AG20443 (cell line): Measurements from ENCODE around the gene PPP2CA.
A peak's percentile ranks its signal among the peaks of the same experiment; 100 is the strongest.
"Not testable (repeated sequence)": the region's sequence is repeated elsewhere in the genome, so short reads cannot be mapped to it uniquely, and the experiment has no call there.

Experiments
- DNase-seq: peaks from one replicate; pipeline ENCODE4 v3.0.0; 2012; ENCODE audit warnings: low spot score, mixed read lengths

Gene PPP2CA

DNA sequence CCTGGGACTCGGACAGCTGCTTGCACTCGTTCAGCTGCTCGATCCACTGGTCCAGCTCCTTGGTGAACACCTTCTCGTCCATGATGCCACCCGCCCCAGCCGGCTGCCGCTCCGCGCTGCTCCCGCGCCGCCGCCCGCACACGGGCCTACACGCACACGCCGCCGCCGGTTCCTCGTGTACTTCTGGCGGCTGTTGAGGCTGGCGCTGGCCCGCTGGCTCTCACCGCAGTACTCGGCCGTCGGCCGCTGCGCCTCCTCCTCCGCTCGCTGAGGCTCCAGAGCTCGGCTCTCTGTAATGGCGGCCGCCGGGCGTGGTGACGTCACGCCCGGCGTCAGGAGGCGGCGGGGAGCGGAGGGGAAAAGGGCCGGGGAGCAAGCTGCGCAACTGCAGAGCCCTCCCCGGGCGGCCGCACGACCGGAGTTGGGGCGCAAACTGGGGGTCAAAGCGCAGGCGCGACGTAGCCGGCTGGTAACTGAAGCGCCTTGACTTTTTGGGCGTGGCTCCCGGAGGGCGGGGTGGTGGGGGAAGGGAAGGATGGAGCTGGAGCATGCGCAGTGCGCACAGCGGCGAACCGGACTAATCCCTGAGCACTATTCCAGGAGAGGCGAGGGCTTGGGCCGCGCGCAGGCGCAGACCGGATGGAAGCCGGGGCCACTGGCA is at the start of gene PPP2CA:
TSS of gene PPP2CA (minus strand) at position 294 of the 661 bp plus-strand sequence. CDS start at position 82, 212 bp downstream.
- peak; percentile 99 for DNase-seq

DNA sequence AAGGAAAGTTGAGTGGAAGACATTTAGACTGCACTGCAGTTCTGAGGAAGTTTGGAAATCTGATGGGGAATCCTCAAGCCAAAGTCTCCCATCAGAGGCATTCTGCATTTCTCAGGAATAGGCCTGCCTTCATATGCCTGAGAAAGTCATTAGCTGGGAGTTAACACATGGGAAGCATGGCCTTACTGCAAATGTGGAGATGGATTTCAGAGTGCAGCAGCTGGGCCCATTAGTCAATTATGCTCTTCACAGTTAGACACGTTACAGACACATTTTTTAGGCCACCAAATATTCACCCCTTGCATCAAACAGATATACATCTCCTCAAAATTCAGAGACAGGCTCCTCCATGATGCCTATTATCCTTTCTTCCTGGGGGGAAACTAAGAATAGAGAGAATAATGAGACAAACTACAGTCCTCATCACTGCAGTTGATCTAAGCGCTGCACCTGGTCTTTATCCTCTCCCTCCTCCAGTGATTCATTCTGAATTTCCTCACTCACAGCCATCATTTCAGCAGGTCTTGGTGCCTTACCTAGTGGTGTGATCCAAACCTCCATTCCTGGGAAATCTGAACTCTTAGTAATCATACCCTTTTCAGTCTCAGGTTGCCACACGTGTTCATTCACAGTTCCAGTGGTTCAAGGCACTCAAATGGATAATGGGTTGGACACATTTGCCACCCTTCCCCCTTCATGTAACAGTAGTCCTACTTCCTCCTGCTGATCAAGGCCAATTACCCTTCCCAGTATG is 47.9 kb upstream of the PPP2CA start:
- no peak for DNase-seq

DNA sequence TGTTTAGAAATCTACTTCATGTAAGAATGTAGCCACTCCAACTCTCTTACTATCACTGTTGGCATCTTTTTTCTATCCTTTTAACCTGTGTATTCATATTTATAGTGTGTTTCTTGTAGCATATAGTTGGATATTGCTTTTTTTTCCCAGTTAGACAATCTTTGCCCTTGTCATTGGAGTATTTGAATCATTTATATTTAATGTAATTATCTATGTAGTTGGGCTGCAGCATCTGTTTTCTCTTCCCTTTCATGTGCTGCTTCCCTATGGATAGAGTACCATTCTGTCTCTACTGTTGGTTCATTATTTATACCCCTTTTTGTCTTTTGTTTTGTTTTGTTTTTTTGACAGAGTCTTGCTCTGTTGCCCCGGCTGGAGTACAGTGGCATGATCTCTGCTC is 45.2 kb upstream of the PPP2CA start:
- no peak for DNase-seq

DNA sequence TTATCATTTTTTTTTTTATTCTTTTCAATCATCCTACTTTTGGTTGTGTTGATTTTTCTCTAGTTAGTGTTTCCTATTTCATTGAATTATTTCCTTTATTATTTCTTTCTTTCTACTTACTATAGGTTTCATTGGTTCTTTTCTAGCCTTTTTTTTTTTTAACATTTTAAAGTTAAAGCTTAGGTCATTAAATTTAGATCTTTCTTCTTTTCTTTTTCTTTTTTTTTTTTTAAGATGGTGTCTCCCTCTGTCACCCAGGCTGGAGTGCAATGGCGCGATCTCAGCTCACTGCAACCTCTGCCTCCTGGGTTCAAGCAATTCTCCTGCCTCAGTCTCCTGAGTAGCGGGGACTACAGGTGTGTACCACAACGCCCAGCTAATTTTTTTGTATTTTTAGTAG is 43.0 kb upstream of the PPP2CA start:
- DNase-seq = no peak

DNA sequence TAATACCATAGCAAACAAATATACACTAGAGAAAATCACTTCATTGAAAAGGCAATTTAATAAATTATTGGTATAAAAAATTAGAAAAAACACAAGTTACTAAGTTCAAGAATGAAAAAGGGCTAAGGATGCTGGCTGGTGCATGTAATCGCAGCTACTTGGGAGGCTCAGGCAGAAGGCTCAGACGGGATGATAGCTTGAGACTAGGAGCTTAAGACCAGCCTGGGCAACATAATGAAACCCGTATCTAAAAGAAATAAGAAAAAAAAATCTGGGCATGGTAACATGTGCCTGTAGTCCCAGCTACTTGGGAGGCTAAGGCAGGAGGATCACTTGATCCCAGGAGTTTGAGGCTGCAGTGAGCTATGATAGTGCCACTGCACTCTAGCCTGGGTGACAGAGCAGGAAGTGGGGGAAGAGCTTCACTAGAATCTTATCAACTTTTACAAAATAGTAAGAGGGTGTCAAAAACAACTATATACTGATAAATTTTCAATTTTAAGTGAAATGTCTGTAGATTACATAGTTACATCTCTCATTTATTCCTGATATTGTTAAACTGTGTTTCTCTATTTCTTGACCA is 42.2 kb upstream of the PPP2CA start:
- no peak for DNase-seq

DNA sequence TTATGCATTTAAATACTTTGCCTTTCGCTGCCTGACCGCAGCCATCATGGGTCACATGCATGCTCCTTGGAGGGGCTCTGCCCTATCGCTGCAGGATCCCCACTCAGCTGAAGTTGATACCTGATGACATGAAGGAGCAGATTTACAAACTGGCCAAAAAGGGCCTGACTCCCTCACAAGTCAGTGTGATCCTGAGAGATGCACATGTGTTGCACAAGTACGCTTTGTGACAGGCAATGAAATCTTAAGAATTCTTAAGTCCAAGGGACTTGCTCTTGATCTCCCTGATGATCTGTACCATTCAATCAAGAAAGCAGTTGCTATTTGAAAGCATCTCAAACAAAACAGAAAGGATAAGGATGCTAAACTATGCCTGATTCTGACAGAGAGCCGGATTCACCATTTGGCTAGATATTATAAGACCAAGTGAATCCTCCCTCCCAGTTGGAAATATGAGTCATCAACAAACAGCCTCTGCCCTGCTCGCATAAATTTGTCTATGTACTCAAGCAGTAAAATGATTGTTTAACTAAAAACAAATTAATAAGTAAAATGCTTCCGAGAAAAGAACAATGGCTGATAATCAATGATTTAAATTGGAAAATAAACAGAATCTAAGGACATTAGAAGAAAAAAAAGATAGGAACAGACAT is 41.6 kb upstream of the PPP2CA start:
- peak; percentile 51 for DNase-seq

DNA sequence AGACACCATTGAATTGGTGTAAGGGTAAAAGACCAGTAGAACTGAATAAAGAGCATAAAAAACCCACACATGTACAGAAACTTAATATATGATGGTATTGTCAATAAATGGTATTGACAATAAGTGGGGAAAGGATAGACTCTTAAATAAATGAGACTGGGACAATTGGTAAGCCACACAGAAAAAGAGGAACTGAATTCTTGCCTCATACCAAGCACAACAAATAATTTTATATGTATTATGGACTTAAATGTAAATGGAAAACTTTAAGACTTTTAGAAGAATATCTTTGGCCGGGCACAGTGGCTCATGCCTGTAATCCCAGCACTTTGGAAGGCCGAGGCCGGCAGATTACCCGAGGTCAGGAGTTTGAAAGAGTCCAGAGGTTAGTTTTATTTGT is 37.9 kb upstream of the PPP2CA start:
- no peak for DNase-seq

DNA sequence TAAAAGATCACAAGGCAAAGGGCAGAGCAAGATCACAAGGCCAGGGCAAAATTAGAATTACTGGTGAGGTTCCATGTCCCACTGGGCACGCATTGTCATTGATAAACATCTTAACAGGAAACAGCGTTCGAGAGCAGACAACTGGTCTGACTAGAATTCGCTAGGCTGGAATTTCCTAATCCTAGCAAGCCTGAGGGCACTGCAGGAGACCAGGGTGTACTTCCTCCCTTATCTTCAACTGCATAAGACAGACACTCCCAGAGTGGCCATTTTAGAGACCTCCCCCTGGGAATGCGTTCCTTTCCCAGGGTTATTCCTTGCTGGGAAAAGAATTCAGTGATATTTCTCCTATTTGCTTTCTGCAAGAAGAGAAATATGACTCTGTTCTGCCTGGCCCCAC is 36.8 kb upstream of the PPP2CA start:
- DNase-seq = not testable (repeated sequence)

DNA sequence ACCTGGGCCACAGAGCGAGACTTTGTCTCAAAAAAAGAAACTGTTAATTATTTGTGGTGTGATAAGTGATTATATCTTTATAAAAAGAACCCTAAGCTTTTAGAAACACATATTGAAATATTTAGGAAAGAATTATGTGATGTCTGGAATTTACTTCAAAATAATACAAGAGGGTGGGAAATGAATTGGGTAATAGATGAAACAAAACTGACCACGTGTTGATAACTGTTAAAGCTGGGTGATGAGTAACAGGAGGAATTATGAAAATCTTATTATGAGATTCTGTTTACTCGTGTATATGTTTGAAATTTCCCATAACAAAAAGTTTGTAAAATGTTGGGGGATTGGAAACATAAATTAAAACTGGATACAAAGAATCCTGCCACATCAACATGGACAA is 33.0 kb upstream of the PPP2CA start:
- peak; percentile 21 for DNase-seq

DNA sequence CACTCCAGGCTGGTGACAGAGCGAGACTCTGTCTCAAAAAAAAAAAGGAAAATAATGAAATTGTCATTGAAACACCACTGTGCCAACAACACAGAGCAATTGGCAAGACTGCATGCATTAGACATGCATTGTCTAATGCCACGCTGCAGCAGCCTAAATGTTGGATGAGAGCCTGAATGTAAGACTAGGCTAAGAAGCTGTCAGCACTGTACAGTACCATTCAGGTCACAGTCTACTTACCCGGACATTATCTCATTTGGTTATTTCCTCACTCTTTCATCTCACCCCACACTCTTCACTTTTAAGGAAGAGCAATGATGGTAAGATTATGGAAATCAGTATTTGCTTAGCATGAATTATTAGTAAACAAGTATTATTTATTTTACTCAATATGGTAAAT is 31.3 kb upstream of the PPP2CA start:
- DNase-seq = no peak

DNA sequence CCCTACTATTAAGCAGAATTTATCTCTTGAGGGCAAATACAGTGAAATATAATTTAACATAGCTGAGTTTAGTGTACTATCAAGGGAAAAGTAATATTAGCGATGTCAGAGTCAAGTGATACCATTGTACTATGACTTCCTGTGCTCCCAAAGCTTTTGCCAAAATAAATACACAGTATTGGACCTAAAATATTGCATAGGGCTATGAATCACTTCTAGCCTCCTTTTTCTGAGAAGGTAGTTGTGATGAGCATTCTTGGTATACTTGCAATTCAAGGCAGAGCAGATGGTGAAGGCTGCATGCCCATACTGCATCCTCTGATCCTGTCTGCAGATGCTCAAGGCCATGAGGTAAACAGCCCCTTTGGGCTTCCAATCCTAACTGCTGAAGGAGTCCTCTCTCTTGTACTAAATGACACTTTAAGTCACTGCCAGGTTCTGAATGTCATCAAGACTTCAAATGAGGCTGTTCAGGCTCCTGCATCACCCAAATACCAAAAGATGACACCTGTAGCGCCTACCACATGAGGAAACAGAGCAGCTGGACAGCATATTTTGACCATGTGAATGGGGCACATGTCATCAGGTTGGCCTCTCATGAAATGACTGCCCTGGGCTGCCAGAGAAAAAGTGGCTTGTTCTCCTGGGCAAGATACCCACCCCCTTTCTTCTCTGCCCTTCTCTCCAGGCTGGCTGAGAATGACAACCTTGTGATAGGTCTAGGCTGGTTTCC is 29.7 kb upstream of the PPP2CA start:
- DNase-seq = peak; percentile 22

DNA sequence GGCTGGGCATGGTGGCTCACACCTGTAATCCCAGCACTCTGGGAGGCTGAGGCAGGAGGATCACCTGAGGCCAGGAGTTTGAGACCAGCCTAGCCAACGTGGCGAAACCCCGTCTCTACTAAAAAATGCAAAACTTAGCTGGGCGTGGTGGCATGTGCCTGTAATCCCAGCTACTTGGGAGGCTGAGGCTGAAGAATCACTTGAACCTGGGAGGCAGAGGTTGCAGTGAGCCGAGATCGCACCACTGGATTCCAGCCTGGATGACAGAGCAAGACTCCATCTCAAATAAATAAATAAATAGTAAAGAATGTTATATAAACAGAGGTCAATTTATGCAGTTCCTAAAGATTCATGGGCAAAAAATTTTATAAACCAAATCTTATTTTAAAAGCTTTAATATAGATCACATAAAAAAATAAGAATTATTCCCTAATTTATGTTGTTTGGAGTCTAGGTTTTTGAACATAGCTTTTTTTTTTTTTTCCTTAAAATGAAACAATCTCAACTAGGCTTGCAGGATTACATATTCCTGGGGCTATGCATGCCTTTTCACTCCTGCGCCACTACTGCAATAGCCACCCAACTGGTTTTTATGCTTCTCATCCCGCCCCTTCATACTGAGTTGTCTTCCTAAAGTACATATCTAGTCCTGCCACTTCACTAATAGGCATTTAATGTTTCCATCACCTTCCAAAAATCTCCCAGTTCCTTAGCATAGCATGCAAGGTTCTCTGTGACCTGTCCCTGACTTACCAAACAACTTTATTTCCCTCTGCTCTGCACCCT is 27.7 kb upstream of the PPP2CA start:
- DNase-seq = not testable (repeated sequence)

DNA sequence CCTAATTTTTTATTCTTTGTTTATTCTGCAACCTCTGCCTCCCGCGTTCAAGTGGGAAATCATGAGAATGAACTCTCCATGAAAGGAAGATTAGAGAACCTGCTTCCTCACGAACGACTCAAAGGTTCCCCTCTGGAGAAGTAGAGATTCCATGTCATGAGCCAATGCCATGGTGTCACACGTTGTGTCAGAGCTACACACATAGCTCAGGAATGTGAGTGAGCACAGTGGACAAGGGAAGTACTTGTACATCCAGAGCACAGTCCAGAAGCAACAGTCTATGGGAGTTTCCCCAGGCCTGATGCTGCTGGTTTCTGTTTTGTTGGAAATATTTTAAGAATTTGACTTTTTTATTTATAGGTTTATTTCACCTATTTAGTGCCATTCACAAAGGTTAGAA is 26.8 kb upstream of the PPP2CA start:
- peak; percentile 86 for DNase-seq

DNA sequence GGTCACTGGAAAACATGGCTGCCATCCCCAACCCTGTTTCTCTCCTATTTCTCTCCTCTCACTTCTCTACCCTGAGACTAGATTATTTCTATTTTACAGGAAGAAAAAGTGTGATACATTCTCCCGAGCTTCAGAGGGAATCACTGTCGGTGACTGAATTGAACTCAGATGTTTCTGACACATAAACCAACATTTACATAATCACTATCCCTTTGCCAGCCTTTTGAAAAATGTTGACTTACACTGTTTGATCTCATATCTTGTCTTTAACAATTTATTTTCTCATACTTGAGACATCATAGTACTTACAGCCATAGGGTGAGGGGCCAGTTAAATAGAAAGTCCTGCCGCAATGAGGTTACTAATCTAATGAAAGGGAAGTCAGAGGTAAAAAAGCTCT is 25.1 kb upstream of the PPP2CA start:
- DNase-seq = no peak

DNA sequence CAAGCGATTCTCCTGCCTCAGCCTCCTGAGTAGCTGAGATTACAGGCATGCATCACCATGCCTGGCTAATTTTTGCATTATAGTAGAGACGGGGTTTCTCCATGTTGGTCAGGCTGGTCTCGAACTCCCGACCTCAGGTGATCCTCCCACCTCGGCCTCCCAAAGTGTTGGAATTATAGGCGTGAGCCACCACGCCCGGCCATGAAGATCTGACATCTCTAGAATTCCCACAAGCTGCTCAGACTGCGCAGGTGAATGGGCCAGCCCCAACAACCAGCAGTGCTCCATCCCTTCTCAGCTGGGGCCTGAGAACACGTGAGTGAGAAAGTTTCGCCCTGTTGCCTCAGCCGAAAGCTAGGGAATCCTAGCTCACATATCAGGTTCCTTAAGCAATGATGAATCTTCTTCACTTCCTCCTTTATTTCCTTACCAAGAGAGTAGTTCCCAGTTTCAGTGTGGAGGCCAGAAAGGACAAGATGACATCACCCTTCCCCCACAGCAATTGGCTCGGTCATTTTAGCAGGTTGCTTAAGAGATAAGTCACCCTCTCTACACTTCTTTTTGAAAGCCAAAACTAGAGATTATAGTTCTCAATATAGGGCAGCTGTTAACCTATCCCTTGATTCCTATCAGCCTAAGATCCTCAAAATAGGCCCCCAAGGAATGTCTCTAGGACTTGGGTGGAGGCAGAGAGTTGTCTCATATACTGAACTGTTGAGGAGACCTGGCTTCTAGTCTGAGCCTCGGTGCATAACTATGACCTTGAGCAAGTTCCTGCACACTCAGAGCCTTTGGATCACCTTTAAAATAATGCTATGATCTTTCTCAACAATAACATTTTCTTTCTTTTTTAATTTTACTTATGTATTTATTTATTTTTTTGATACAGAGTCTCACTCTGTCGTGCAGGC is 23.9 kb upstream of the PPP2CA start:
- no peak for DNase-seq

DNA sequence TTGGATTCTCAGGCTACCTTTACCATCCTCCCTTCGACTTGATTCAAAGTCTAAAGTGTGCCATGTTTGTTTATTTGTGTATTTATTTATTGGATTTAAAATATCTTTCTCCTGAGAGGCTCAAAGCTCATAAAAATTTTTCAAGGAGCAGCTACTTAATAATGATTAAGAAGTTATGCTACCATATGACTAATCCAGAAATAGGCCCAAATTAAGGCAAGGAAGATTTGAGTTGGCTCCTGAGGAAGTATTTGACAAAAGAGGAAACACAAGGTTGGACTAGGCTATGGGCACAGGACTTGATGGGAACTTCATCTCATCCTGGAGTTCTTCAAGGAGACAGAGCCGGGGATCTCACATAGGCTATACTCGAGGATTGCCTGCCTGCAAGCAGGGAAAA is 22.4 kb upstream of the PPP2CA start:
- no peak for DNase-seq

DNA sequence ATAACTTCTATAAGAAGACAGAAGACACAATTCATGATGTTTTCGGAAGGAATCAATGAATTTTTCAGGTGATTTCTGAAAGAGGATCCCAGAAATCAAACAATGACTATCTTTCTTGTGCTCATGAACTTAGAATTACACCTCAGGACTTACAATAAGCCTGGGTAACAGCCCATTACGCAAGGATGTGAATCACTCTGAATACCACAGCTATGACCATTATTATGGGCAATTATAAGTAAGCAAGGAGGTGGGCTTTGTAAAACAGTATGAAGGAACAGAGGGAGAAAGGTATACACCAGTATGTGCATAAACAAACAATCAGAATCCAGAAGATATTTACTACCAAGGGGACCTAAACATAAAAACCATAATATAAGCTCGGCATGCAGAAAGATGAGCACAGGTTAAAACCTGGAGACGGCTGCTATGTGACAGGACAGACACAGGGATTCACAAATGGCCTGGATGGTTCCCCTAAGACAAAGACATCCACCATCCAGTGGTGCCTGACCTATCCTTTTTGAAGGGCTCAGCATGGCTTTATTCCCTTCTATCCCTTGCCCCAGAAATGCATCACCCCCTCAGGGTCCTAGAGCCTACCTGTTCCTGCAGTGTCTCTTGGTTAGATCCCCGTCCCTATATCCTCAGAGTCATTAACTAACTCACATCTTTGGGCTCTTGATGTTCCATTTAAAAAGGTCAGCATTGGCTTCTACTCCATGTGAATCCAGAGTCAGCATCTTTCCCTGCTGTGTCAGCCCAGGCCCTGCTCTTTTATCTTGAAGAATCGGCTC is 21.8 kb upstream of the PPP2CA start:
- DNase-seq = peak; percentile 72

DNA sequence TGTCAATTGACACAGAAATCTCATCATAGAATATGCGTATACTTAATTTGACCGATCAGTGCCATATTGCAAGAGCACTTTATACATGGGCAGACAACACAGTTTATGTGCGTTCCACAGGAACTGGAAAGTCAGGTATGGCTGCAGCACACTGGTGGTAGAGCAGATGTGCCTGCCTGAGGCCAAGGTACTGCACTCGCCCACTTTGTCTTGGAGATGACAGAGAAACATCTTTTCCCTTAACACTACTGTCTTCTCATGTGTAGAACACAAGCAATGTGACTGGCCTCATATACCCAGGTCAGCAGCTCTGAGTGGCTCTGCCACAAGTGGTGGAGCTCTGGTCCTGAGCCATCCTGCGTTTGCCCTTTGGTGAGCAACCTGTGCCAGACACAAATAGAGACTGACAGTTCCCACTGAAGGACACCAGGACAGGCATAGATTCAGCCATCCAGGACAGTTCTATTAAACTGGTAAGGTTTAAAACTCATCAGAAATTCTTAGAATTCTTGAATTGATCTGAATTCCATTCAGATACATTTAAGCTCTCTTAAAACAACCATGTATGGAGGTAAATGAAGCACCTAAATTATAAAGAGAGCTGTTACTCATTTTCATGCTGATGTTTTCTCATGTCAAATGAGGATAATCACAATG is 21.0 kb upstream of the PPP2CA start:
- no peak for DNase-seq

DNA sequence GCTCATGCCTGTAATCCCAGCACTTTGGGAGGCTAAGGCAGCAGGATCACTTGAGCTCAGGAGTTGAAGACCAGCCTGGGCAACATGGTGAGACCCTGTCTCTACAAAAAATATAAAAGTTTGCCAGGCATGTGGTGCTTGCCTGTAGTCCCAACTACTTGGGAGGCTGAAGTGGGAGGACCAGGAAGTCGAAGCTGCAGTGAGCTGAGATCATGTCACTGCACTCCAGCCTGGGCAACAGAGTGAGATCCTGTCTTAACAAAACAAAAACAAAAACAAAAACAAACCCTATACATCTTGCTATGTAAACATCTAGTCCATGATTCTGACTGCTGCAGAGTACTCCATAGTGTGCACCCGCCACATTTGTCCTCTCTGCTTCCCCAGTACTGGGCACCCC is 19.8 kb upstream of the PPP2CA start:
- no peak for DNase-seq
